HFFc6 (cell line): ENCODE data around the gene GPC6. TPM values are rescaled to one million over a fixed set of nuclear protein-coding genes. Genes with fewer than 3 reads are reported as not detected.

Experiments
- DNase-seq: peaks from one replicate; pipeline ENCODE4 v3.0.0-alpha.2; 2018
- H3K27ac Mint-ChIP-seq: 2 replicates; pipeline ENCODE4 v1.8.0; 2020; ENCODE audit warnings: mild to moderate bottlenecking, mixed read lengths
- H3K27me3 Mint-ChIP-seq: 2 replicates; pipeline ENCODE4 v1.8.0; 2021; ENCODE audit warnings: mild to moderate bottlenecking, moderate library complexity, mixed read lengths; ENCODE audit not compliant: insufficient read depth
- H3K36me3 Mint-ChIP-seq: 2 replicates; pipeline ENCODE4 v1.8.0; 2021; ENCODE audit warnings: low read depth, mixed read lengths
- H3K4me1 Mint-ChIP-seq: 2 replicates; pipeline ENCODE4 v1.8.0; 2020; ENCODE audit warnings: low read depth, mixed read lengths
- H3K4me3 Mint-ChIP-seq: 2 replicates; pipeline ENCODE4 v1.8.0; 2020; ENCODE audit warnings: mild to moderate bottlenecking, moderate library complexity, mixed read lengths
- H3K9me3 Mint-ChIP-seq: 2 replicates; pipeline ENCODE4 v1.8.0; 2020; ENCODE audit warnings: mild to moderate bottlenecking, mixed read lengths
- total RNA-seq, 6 experiments: library from RNA; stranded (reverse); fragmentation: NEBNext Ultra II Directional; extraction: Animal tissue kit (Norgen Biotek cat#: 25700); gene quantifications; 2 replicates in 1 of 6; 3 replicates in 5 of 6; pipeline ENCODE4 v1.2.3, GENCODE V29; 2021
- TF ChIP-seq, protein P1 (sequence below): fragments of 200-600 bp; sonication (generic); IDR thresholded peaks from 2 replicates; pipeline ENCODE4 v1.5.0; 2021; ENCODE audit warnings: antibody characterized with exemption, mild to moderate bottlenecking

GPC6 gene
- total RNA-seq, 6 experiments from 2014 or later: 3.0 to 5.3 (median 4.4) TPM

DNA sequence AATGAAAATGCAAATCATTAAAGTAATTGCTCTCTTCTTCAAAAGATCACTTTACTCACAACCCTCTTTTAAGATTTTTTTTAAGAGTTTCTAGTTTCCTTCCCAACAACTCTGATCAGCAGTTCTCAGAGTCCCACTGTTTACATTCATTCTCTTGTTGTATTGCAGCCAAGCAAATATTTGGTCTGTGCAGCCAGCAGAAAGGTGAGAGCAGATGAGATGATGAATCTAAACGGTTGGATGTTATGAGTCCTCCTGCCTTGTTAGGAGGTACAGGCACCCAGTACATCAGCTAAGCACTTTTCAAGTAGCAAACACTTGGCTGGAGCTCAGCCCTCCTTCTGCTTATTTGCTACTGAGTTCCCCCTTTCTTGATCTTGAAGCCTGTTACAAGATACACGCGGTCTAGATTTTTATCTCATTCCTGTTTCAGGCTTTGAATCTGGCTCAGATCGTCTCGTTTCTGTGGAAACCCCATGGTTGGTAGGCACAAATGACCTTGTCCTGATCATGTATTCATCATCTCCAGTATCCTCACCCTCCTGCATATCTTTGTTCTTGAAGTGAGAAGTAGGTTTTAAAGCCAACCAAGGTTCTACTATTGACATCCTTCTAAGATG lies 952.1 kb downstream of the GPC6 start:
- no peak overlapping the region for H3K4me3 Mint-ChIP-seq
- no peak for DNase-seq
- H3K27ac Mint-ChIP-seq: no peak overlapping the region
- H3K9me3 Mint-ChIP-seq: no peaks in the 10 kb centered on the region
- TF ChIP-seq, protein P1, sequence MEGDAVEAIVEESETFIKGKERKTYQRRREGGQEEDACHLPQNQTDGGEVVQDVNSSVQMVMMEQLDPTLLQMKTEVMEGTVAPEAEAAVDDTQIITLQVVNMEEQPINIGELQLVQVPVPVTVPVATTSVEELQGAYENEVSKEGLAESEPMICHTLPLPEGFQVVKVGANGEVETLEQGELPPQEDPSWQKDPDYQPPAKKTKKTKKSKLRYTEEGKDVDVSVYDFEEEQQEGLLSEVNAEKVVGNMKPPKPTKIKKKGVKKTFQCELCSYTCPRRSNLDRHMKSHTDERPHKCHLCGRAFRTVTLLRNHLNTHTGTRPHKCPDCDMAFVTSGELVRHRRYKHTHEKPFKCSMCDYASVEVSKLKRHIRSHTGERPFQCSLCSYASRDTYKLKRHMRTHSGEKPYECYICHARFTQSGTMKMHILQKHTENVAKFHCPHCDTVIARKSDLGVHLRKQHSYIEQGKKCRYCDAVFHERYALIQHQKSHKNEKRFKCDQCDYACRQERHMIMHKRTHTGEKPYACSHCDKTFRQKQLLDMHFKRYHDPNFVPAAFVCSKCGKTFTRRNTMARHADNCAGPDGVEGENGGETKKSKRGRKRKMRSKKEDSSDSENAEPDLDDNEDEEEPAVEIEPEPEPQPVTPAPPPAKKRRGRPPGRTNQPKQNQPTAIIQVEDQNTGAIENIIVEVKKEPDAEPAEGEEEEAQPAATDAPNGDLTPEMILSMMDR: no peak
- H3K27me3 Mint-ChIP-seq: no peaks in the 10 kb centered on the region
- H3K4me1 Mint-ChIP-seq: peaks cover 5% of the 10 kb centered on the region
- no peaks in the 10 kb centered on the region for H3K36me3 Mint-ChIP-seq

DNA sequence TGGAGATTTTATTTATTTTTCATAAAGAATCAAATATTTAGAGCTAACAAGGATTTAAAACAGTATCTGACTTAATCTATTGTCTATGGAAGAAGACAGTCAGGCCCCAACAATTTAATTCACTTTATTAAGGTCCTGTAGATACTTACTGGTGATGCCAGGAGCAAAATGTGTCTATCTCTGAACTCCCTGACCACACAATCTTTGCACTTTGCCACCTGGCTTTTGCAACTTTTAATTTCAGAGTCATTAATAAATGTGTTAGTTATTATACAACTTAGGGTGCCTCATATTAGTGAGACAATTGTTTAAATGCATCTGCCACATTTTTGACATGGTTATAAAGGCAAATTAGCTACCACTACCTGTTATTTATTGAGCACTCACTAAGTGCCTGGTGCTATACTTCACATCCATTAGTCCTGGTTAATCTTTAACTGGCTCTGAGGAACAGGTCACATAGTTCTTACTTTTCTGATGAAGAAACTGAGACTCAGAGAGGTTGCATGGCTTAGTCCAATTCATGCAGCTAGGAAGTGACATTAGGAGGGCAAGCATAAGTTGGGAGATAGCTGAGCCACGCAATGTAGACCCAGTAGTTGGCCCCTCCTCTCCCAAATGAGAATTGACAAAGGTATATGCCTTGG lies 955.0 kb downstream of the GPC6 start:
- DNase-seq: no peak
- no peaks in the 10 kb centered on the region for H3K36me3 Mint-ChIP-seq
- H3K4me1 Mint-ChIP-seq: no peaks in the 10 kb centered on the region
- H3K9me3 Mint-ChIP-seq: no peaks in the 10 kb centered on the region
- H3K27ac Mint-ChIP-seq: no peak overlapping the region
- TF ChIP-seq, protein P1: no peak
- H3K27me3 Mint-ChIP-seq: no peaks in the 10 kb centered on the region
- H3K4me3 Mint-ChIP-seq: no peak overlapping the region

DNA sequence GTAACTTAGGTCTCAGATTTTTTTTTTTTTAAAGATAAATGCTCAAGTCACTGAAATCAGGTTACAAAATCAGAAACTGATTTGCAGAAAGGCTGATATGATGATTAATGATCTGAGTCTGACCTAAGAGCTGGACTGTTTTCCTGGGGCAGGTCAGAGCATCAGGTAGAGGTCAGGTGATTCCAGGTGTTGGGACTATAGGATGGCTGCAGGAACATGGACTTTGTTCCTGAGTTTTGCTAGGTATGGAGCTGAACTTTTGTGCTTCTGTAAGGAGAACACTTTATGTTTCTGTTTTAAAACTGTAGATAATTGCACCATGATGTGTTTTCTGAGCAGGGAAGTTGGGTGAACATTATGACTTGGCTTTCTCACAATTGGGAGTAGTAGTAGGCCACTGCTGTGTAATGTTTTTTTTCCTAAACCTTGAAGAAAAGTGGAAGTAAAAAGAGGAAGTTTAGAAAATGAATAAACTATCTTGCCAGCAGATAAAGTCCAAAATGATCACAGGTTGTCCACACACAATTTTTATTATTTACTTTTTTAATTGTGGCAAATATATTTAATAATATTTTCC lies 955.7 kb downstream of the GPC6 start:
- TF ChIP-seq, protein P1: no peak
- DNase-seq: no peak
- H3K4me3 Mint-ChIP-seq: no peak overlapping the region
- H3K27me3 Mint-ChIP-seq: no peaks in the 10 kb centered on the region
- H3K4me1 Mint-ChIP-seq: no peaks in the 10 kb centered on the region
- H3K36me3 Mint-ChIP-seq: no peaks in the 10 kb centered on the region
- no peak overlapping the region for H3K27ac Mint-ChIP-seq
- no peaks in the 10 kb centered on the region for H3K9me3 Mint-ChIP-seq

DNA sequence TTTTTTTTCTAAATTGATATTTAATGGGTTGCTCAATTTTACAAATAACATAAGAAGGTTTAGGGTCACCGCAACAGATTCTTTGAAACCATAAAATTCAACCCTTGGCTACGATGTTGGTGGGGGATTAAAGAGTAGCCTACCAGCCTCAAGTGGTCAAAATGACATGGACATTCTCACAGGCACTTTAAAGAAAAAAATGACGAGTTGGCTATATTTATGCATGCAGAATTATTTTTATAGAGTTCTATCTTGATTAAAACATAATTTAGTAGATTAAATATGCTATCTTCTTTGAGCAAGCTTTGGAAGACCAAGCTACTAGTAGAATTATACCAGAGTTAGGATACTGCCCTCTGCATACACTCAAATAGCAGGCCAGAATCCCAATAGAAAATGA lies 959.9 kb downstream of the GPC6 start:
- H3K4me1 Mint-ChIP-seq: no peaks in the 10 kb centered on the region

DNA sequence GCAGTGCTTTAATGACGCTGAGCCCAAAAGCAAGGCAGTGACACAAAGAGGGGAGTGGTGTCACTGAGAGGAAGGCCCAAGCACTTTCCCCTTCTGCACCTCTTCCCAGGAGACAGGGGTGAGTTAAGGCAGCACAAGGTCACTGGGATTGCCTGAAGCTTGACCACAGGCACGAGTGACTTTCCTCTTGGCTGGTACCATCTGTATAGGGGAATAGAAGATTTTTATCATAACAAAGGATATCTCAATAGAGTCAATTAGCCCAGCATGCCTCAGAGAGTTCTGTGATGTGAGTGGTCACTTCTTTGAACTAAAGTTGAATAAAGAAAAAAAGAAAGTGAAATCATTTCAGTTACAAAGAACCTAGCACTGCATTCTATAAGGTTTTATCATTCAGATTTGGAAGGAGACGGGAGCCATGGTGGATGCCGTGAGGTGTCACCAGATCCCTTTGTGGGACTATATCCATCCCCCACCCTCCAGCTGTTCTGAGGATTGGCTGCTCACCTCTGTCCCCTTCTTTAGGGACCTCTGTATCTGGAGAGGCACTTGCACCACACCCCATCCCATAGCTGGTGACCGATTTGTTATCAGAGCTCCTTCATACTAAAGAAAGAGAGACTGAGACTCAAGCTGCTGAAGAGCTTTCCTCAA lies 961.7 kb downstream of the GPC6 start:
- TF ChIP-seq, protein P1: no peak
- Mint-ChIP-seq H3K27me3 (no peaks in the 10 kb centered on the region), H3K9me3 (no peaks in the 10 kb centered on the region), H3K4me1 (no peaks in the 10 kb centered on the region), H3K36me3 (no peaks in the 10 kb centered on the region), H3K27ac (no peak overlapping the region), H3K4me3 (no peak overlapping the region)
- no peak for DNase-seq

More for the DNA sequence above, 959.9 kb downstream of the GPC6 start:
- Mint-ChIP-seq H3K36me3 (no peaks in the 10 kb centered on the region), H3K9me3 (no peaks in the 10 kb centered on the region), H3K27me3 (no peaks in the 10 kb centered on the region), H3K4me3 (no peak overlapping the region), H3K27ac (no peak overlapping the region)
- TF ChIP-seq, protein P1: no peak
- no peak for DNase-seq
